ENCODE measurements around the gene ARID4B.
"Not testable (repeated sequence)": the region's sequence is repeated elsewhere in the genome, so short reads cannot be mapped to it uniquely, and the experiment has no call there.

Gene ARID4B

DNA sequence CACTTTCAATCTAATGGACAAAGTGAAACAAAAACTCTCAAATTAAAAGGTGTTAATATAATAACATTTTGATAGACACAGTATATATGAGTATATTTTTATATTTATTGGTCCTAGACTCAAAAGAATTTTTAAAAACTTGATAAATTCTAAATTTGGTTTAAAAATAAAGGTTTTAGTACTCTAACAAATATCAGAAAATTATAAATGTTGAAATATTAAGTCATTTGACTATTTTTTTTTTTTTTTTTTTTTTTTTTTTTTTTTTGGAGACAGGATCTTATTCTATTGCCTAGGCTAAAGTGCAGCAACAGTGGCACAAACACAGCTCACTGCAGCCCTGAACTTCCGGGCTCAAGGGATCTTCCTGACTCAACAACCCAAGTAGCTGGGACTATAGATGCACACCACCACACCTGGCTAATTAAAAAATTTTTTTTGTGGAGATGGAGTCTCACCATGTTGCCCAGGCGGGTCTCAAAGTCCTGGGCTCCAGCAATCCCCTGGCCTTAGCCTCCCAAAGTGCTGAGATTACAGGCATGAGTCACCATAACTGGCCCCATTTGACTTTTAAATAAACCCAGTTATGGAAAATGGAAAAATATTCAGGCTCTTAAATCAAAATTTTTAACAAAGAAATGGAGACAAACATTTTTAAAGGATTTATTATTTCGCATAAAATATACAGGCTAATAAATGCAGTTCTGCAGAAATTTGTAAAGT is 106.2 kb downstream of the ARID4B start:
- DNase-seq: no peak

DNA sequence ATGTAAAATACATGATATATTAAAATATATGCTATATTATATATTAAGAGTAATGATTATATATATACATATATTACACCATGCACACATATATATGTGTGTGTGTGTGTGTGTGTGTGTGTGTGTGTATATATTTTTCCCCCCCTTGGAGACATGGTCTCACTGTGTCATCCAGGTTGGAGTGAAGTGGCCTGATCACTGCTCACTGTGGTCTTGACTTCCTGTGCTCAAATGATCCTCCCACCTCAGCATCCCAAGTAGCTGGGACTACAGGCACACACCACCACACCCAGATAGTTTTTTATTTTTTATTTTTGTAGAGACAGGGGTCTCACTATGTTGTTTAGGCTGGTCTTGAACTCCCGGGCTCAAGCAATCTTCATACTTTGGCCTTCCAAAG is 112.5 kb downstream of the ARID4B start:
- no peak for DNase-seq

DNA sequence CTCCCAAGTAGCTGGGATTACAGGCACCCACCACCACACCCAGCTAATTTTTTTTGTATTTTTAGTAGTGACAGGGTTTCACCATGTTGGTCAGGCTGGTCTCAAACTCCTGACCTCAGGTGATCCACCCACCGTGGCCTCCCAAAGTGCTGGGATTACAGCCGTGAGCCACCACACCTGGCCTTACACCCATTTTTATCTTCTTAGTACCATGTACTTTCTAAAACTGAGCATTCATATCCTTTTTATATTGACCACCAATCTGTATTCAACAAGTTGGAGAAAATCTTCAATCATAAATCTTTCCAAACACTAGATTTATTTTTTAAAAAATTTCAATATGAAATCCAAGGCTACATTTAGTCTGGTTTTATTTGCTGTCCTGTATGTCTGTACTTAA is 113.0 kb downstream of the ARID4B start:
- DNase-seq: not testable (repeated sequence)

DNA sequence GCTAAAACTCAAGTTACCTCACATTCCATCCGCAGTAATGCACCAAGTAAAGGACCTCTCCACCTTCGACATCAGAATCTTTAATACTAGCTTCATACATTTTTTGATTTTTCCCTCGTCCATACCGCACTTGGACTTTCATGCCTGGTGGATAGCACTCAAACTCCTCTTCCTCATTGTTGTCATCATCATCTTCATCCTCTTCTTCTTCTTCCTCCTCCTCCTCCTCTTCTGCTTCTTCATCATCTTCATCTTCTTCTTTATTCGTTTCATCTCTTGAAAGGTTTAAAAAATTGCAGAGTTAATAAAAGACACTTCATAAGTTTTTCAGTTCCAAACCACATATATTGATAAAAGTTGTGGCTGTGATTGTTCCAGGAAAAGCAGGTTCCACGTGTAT is 114.2 kb downstream of the ARID4B start:
- no peak for DNase-seq

DNA sequence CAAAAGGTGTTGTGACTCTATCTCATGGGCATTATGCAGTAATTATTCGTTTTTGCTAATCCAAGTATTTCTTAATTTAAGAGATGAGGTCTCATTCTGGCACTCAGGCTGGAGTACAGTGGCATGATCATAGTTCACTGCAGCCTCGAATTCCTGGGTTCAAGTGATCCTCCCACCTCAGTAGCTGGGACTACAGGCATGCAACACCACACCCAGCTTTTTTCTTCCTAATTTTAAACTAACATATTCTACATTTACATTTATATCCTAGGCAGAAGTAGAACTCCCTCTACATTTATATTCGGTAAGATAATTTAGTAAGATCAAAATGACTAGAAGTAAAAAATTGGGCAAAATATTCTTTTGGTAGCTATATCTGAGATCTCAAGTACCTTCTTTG is 116.5 kb downstream of the ARID4B start:
- no peak for DNase-seq

DNA sequence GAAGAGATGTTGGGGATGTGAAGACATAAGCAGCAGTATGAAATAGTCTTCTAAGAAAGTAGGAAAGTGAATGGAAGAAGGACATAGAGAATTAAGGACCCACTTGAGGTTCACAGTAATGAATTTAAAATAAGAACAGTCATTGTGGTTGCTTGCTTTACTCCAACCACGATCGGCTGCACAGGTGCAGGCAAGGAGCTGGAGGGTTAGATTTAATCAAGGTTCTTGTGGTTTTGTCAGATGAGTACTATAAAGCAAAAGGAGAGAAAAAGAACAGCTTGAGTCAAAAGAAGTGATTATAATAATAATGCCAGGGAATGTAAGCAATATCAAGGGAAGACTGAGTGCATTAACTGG is 120.8 kb downstream of the ARID4B start:
- no peak for DNase-seq

DNA sequence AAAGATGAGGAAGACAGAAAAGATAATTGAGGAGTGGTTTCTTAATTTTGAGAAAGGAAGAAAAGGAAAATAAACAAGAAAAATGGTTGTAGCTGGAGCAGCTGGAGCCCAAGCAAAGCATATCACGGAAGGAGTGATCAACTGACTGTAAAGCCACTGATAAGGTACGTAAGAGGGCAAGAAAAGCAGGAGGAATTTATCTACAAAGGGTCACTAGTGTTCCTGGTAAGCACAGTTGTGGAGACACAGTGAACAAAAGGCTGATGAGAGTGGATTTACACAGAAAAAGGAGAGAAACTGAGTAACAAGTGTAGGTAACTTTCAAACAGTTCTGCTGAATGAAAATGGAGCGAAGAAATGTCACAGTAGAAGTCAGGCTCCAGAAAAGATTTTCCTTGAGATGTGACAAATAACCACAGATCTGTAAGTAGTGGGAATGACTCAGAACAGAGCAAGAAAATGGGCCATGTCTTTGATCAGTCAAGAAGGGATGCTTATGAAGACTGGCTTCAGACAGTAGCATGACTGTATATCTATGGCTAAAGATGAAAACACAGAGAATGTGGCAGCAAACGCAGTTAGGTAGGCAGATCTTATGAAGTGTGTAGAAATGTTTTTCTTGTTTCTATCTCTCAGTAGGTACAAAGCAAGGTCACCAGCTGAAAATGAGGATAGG is 121.3 kb downstream of the ARID4B start:
- DNase-seq: no peak

DNA sequence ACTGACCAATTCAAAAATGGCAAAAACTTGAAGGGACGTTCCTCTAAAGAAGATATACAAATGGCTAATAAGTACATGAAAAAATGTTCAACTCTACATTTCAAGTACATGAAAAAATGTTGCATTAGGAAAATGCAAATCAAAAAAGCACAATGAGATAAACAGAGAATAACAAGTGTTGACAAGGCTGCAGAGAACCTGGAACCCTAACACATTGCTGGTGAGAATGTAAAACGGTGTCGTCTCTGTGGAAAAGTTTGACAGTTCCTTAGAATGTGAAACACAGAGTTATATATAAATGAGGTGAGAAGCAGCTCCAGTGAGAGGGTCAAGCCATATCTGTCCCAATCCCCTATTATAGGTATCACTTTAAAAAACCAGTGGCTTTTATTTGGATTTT is 122.3 kb downstream of the ARID4B start:
- DNase-seq: no peak

DNA sequence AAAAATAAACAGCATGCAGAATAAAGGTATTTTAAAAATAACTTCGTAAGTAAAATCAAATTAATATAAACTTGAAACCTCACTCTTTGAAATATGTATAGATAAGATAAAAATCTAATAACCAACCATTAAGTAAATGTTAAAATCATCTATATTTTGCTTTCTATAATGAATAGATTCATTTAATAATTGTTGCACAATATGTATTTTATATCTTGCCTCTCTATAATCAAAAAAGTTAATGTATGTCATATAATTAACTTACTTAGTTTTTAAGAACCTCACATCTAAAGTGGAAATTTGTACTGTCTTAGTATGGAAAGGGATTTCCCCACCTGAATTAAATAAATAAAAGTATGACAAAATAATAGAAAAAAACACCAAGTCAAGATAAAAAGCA is 124.6 kb downstream of the ARID4B start:
- DNase-seq: no peak

DNA sequence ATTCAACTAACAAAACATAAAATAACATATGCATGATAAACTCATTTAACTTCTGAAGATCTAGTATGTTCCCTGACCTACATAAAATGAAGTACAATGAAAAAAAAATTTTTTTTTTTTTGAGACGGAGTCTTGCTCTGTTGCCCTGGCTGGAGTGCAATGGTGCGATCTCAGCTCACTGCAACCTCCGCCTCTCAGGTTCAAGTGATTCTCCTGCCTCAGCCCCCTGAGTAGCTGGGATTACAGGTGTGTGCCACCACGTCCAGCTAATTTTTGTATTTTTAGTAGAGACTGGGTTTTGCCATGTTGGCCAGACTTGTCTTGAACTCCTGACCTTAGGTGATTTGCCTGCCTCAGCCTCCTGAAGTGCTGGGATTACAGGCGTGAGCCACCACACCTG is 125.5 kb downstream of the ARID4B start:
- not testable (repeated sequence) for DNase-seq

DNA sequence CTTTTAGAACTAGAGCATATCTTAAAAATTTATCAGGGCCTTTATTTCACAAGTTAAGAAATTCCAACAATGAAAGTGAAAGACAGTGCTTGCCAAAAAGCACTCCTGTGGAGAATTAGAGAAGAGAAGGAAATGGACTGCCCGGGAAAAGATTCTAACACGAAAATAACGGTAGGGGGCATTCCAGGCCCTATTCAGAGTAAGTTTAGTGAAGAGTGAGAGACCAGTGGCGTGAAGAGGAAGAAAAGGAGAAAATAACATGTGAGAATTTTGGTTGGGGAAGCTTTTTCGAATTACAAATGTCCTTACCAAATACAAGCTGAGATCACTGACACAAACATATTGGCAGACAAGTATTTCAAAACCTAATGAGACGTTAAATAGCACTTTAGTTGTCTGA is 128.5 kb downstream of the ARID4B start:
- DNase-seq: no peak

DNA sequence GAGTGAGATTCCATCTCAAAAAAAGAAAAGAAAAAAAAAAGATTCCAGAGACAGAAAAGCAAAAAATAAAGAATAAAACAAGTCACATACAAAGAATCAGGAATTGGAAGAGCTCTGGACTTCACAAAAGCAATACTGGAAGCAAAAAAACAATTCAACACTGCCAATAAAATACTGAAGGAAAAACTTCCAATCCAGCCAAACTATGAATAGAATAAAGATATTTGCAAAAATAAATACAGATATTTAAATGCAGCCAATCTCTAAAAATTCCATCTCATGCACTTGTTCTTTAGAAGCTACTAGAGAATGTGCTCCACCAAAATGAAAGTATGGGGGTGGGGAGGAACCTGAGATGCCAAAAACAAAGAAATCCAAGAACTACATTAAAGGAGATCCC is 137.5 kb downstream of the ARID4B start:
- DNase-seq: no peak

DNA sequence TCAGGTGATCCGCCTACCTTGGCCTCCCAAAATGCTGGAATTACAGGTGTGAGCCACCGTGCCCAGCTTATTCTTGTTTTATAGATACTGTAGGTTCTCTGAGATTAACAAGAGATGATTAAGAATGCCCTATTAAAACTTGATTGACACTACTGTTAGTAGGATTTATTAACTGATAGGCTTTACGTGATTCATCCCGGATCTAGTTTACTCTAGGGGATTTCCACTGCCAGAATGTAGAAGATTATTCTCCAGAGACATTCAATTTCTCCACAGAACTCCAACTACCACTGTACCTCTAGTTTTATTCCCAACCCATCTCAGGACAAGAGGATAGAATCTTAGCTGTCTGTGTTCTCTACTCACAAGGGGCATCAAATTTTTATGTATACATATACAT is 140.7 kb downstream of the ARID4B start:
- DNase-seq: no peak

DNA sequence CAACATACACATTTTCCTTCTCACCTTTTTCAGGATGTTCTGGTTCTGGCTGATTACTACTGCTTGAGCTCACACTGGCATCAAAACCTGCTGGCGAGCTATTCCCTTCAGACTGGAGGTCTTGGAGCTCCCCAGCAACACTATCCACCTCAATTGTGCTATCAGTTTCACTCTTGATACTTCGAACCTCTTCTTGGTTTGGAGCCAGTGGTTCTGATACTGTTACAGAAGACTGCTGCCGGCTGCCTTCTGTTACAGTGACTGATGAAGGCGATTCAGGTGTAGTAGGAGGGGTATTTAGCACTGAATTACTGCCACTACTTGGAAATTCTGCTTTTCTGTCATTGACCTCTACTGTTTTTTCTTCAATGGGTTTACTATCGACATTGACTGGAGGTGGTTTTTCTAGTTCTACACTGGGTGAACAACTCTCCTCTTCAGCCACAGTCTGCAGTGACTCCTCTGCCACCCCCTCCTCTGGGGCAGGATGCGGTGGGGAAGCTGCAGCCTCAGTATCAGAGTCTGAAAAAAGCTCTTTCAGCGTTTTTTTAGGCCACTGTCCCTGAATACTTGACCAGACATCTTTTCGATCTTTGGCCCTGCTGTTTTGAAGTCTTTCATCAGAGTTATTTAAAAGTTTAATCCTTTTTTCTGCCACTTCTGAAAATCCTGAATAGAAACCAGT is 146.3 kb downstream of the ARID4B start:
- no peak for DNase-seq

DNA sequence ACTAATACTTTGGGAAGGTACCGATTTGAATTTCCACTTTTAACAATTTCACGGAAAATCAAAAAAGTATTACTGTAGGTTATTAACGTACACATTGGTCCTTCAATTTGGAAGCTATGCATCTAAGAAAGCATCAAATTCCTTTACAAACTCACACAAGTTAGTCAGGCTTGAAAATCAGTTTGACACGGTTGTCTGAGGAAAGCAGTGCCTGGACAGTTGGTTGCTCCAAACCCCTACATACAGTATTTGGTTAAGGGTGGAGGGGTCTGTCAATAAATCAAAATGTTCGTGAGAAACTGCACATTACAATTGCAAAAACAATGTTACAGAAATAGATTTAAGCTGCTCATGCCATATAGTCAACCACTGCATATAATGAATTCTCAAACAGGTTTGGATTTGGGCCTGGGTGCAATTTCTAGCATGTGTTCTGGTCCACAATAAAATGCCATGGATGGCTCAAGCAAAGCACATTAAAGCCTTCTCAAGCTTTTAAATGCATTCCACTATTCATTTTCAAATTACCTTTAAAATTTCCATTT is 147.0 kb downstream of the ARID4B start:
- DNase-seq: no peak

DNA sequence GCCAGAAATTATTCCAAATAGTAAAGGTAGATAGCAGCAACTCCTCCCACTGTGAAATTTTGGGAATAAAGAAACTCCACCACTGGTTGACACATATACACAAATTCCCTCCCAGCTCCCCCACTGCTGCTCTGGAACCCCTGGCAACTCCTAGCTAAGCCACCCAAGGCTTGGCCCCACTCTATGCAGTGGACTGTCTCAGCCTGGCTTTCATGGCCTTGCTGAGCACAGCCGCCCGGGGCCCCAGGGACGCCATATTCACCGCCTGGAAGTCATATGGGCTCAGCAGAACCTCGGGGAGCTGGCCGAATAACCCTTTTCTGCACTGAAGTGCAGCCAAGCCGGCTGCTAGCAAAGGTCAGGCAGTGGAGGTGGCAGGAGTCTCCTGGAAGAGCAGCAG is 151.5 kb downstream of the ARID4B start:
- no peak for DNase-seq

DNA sequence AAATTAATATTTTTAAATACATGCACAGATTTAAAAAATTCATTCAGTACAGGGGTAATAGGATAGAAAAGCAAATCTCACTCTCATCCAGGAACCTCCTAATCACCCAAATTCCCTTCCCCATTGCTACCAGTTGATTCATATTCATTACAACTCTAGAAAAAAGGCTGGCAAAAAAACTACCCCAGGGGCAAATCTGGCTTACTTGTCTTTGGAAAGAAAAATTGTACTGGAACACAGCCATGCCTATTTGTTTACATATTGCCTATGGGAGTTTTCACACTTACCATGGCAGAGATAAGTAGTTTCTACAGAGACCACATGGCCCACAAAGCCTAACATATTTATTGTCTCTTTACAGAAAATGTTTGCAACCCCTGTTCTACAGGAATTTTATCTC is 158.0 kb downstream of the ARID4B start:
- no peak for DNase-seq

DNA sequence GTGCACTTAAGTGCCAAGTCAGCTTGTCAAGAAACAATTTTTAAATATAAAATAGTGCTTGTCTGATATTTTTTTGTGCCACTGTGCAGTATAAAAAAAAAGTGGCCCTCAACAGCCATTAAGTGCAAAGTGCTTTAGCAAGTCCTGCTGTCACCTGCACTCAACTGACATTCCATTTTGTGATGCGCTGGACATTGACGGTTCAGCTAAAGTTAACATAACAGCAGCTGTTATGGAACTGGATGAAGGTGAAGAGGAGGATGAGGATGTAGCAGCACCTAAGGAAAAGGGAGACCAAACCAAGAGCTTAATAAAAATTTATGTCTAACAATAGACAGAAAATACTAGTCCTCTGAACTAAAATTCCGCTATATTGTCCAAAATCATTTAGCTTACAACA is 159.6 kb downstream of the ARID4B start:
- DNase-seq: no peak

DNA sequence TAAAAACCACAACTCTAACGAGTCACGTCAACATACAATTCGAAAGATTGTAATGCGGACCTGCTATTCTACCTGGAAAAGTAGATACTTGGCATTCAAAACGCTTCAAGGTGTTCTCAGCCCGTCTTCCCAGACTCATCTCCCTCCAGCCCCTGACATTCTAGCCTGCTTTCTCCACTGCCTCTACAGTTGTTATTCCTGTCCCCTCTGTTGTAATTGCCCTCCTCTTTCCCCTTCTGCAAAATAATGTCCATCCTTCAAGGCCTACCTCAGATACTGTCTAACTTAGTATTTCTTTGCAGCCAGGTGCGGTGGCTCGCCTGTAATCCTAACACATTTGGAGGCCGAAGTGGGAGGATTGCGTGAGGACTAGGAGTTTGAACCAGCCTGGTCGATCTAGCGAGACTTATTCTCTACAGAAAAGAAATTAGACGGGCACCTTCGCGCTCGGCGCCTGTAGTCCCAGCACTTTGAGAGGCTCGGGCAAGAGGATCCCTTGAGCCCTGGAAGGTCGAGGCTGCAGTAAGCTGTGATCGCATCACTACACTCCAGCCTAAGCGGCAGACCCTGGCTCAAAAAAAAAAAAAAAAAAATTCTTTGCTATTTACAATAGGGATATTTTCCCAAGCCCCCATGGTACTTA is 166.2 kb downstream of the ARID4B start:
- DNase-seq: no peak

DNA sequence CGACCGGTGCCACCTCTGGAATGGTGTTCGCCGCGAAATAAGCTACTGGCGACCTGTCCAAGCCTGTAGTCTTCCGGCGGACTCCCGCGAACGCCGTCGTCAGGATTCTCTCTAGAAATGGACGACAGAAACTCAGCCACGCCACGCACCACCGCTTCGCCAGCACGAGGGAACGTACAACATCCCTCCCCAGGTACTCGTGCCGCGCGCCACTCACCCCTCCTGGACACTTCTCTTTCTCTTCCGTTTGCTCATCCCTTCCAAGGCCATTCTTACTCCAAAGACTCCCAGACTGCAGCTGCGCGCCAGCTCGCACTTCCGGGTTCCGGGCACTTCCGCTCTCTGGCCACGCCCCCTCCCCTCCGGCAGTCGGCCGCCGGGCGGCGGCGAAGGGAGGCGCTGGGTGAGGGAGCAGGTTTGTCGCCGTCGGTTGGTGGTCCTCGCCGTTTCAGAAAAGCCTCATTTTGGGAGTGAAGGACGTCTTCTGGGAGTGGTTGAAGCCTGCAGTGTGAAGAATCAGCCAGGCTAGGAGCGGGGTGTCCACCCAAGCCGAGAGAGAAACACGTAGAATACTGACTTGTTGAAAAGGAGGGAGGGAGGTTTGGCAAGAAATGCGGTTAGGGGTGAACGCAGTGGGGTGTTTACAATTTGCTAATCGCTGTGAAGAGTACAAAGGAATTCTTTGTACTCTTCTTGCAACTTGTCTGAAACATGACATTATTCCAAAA is 166.9 kb downstream of the ARID4B start, which contains the start of gene RBM34:
Gene RBM34, minus strand, starts transcription at position 294 of the 728 bp plus-strand sequence. Its CDS starts 24 bp downstream, at position 270.
- peak; percentile 92 for DNase-seq

DNA sequence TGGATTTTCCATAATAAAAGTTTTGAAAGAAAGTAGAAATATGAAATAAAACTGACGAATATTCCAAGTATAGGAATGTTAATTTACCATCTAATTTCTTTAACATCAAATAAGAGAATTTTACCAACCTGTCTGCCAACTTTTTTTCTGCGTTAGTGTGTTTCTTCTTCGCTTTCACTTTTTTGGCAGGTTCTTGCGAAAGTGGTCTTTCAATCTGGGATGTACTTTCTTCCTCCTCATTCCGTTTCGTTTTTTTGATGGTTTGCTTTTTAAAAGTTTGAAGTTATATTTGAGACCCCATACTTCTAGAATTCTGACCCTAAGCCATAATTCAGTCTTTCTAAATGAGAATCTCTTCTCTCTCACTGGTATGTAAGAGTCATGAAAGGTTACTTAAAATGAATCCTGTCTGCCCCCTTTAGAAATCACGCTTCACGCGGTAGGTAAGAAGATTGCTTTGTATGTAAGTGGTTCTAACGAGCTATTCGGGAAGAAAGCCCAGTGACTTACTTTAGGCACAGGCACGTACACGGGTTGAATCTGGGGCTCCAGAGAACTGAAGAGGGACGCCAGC is 167.5 kb downstream of the ARID4B start:
- DNase-seq: no peak

DNA sequence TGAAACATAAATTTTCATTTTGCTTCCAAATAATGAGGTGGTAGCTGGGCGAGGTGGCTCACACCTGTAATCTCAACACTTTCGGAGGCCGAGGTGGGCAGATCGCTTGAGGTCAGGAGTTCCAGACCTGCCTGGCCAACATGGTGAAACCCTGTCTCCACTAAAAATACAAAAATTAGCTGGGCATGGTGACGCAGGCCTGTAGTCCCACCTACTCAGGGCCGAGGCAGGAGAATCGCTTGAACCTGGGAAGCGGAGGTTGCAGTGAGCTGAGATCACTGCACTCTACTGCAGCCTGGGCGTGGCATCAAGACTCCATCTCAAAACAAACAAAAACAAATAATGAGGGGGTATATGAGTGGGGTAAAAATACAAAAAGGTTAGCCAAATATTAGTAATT is 168.0 kb downstream of the ARID4B start:
- DNase-seq: not testable (repeated sequence)
